Esophagus (tissue), 2 donors: ENCODE data around the gene POLR2E. TPM values are rescaled to one million over a fixed set of nuclear protein-coding genes. Genes with fewer than 3 reads are reported as not detected.

ENCODE experiments used
- H3K27ac ChIP-seq, 2 donors: one replicate each; pipeline ENCODE4 v1.5.1; 2013; ENCODE audit warnings: low read depth in 2 of 2, mild to moderate bottlenecking in 2 of 2, inconsistent platforms in 1 of 2, low read length in 1 of 2, moderate library complexity in 1 of 2
- H3K27me3 ChIP-seq, 2 donors: one replicate each; pipeline ENCODE4 v1.6.1; 2013; ENCODE audit warnings: low read length in 2 of 2, control low read depth in 1 of 2, mild to moderate bottlenecking in 1 of 2; ENCODE audit not compliant: insufficient read depth in 2 of 2, control insufficient read depth in 1 of 2
- H3K36me3 ChIP-seq, 2 donors: one replicate each; pipeline ENCODE4 v1.6.1; 2013; ENCODE audit warnings: low read length in 1 of 2; ENCODE audit not compliant: control insufficient read depth in 2 of 2, insufficient read depth in 2 of 2
- H3K4me1 ChIP-seq, 2 donors: one replicate each; pipeline ENCODE4 v1.6.1; 2013; ENCODE audit warnings: low read length in 1 of 2; ENCODE audit not compliant: control insufficient read depth in 2 of 2, insufficient read depth in 2 of 2
- H3K4me3 ChIP-seq, 2 donors: one replicate each; pipeline ENCODE4 v1.5.1; 2013; ENCODE audit warnings: low read length in 2 of 2, mild to moderate bottlenecking in 2 of 2, low read depth in 1 of 2, moderate library complexity in 1 of 2
- H3K9me3 ChIP-seq, 2 donors: one replicate each; pipeline ENCODE4 v1.6.1; 2013; ENCODE audit warnings: mild to moderate bottlenecking in 2 of 2, low read depth in 1 of 2, low read length in 1 of 2, moderate library complexity in 1 of 2; ENCODE audit not compliant: control insufficient read depth in 2 of 2, insufficient read depth in 1 of 2
- WGBS, 2 donors: extraction: QIAGEN DNeasy Blood & Tissue Kit; methylation state at CpG; one replicate each; pipeline ENCODE4 v1.1.7; 2013; 5-methylcytosine and 5-hydroxymethylcytosine counted together
- polyA plus RNA-seq, 2 donors: library from polyadenylated mRNA; stranded (reverse); fragments of 200-250 nt; gene quantifications; one replicate each; pipeline ENCODE4 v1.2.3, GENCODE V29; 2013
- donor health status: healthy with polysubstance abuse.
- donor health status: Bipolar disorder and iron deficiency.

Gene POLR2E
- polyA plus RNA-seq, 2 donors: 77.9 to 162 TPM

- H3K9me3 ChIP-seq: no peaks in the 10 kb centered on the region
- peaks cover 0 to 3% of the 10 kb centered on the region in 2 donors for H3K36me3 ChIP-seq
- H3K4me1 ChIP-seq: peaks cover 8 to 22% of the 10 kb centered on the region in 2 donors
- WGBS, 2 donors: 22 to 34% methylated on average over 9 of the region's 9 CpGs
- no peak overlapping the region for H3K4me3 ChIP-seq
- no peaks in the 10 kb centered on the region for H3K27me3 ChIP-seq
- H3K27ac ChIP-seq: peak overlapping the region; percentile 93 to 99
Measured at GRCh38 chr19:1101337-1101698, 6.1 kb upstream of the POLR2E start.

GRCh38 chr19:1098177-1099051 is 3.2 kb upstream of the POLR2E start:
- no peak overlapping the region for H3K4me3 ChIP-seq
- WGBS, 2 donors: 51 to 55% methylated on average over 15 of the region's 15 CpGs
- no peaks in the 10 kb centered on the region for H3K27me3 ChIP-seq
- H3K4me1 ChIP-seq: peaks cover 8 to 21% of the 10 kb centered on the region in 2 donors
- no peaks in the 10 kb centered on the region for H3K36me3 ChIP-seq
- H3K9me3 ChIP-seq: no peaks in the 10 kb centered on the region
- H3K27ac ChIP-seq: peak overlapping the region; percentile 76 to 94

GRCh38 chr19:1097810-1098176 is 2.6 kb upstream of the POLR2E start:
- H3K36me3 ChIP-seq: peaks cover 0 to 2% of the 10 kb centered on the region in 2 donors
- H3K4me1 ChIP-seq: peaks cover 8 to 22% of the 10 kb centered on the region in 2 donors
- no peak overlapping the region for H3K4me3 ChIP-seq
- H3K9me3 ChIP-seq: no peaks in the 10 kb centered on the region
- no peaks in the 10 kb centered on the region for H3K27me3 ChIP-seq
- 72 to 77% methylated on average over 7 of the region's 7 CpGs for WGBS, 2 donors
- peak overlapping the region; percentile 74 to 76 for H3K27ac ChIP-seq

- Histone ChIP-seq H3K4me1 (peaks cover 8 to 19% of the 10 kb centered on the region in 2 donors), H3K9me3 (no peaks in the 10 kb centered on the region), H3K36me3 (peaks cover 0 to 21% of the 10 kb centered on the region in 2 donors), H3K4me3 (peak overlapping the region; percentile 79 to 92), H3K27me3 (no peaks in the 10 kb centered on the region), H3K27ac (peak overlapping the region; percentile 72 to 79)
- WGBS, 2 donors: 1 to 2% methylated on average over 18 to 19 of the region's 19 CpGs
Measured at GRCh38 chr19:1094655-1094977, 559 bp downstream of the POLR2E start.

- no peaks in the 10 kb centered on the region for H3K9me3 ChIP-seq
- peaks cover 0 to 27% of the 10 kb centered on the region in 2 donors for H3K36me3 ChIP-seq
- H3K27ac ChIP-seq: peak overlapping the region in 1 of 2 donors; percentile 6
- H3K4me3 ChIP-seq: peak overlapping the region; percentile 79 to 92
- 57% methylated on average over 32 of the region's 32 CpGs for WGBS, 2 donors
- no peaks in the 10 kb centered on the region for H3K27me3 ChIP-seq
- H3K4me1 ChIP-seq: peaks cover 6 to 15% of the 10 kb centered on the region in 2 donors
Measured at GRCh38 chr19:1093811-1094553, 1.2 kb downstream of the POLR2E start.

- H3K9me3 ChIP-seq: no peaks in the 10 kb centered on the region
- no peak overlapping the region for H3K27ac ChIP-seq
- peaks cover 0 to 33% of the 10 kb centered on the region in 2 donors for H3K36me3 ChIP-seq
- no peaks in the 10 kb centered on the region for H3K27me3 ChIP-seq
- 84 to 87% methylated on average over 14 to 15 of the region's 15 CpGs for WGBS, 2 donors
- peaks cover 6 to 12% of the 10 kb centered on the region in 2 donors for H3K4me1 ChIP-seq
- H3K4me3 ChIP-seq: no peak overlapping the region
Measured at GRCh38 chr19:1093330-1093729, 1.8 kb downstream of the POLR2E start.

GRCh38 chr19:1091544-1092175 is 3.5 kb downstream of the POLR2E start:
- H3K27ac ChIP-seq: no peak overlapping the region
- peaks cover 0 to 43% of the 10 kb centered on the region in 2 donors for H3K36me3 ChIP-seq
- H3K4me1 ChIP-seq: peaks cover 6 to 12% of the 10 kb centered on the region in 2 donors
- H3K9me3 ChIP-seq: no peaks in the 10 kb centered on the region
- 88 to 89% methylated on average over 27 of the region's 27 CpGs for WGBS, 2 donors
- H3K4me3 ChIP-seq: no peak overlapping the region
- H3K27me3 ChIP-seq: no peaks in the 10 kb centered on the region

- Histone ChIP-seq H3K27me3 (no peaks in the 10 kb centered on the region), H3K9me3 (no peaks in the 10 kb centered on the region), H3K36me3 (peaks cover 0 to 48% of the 10 kb centered on the region in 2 donors), H3K4me3 (no peak overlapping the region), H3K4me1 (peaks cover 6 to 12% of the 10 kb centered on the region in 2 donors), H3K27ac (no peak overlapping the region)
- 89 to 91% methylated on average over 38 of the region's 38 CpGs for WGBS, 2 donors
Measured at GRCh38 chr19:1090731-1091543, 4.2 kb downstream of the POLR2E start.

- WGBS, 2 donors: 71 to 76% methylated on average over 18 to 22 of the region's 22 CpGs
- no peak overlapping the region for H3K27ac ChIP-seq
- H3K9me3 ChIP-seq: no peaks in the 10 kb centered on the region
- peaks cover 6 to 17% of the 10 kb centered on the region in 2 donors for H3K4me1 ChIP-seq
- no peaks in the 10 kb centered on the region for H3K27me3 ChIP-seq
- H3K36me3 ChIP-seq: peaks cover 0 to 53% of the 10 kb centered on the region in 2 donors
- H3K4me3 ChIP-seq: no peak overlapping the region
Measured at GRCh38 chr19:1089891-1090290, 5.3 kb downstream of the POLR2E start.
